ENCODE data around the gene RIPK4. TPM values are rescaled to one million over a fixed set of nuclear protein-coding genes. Genes with fewer than 3 reads are reported as not detected.

Gene RIPK4
- total and polyA plus RNA-seq, 2 of the 13 experiments (the other 11 are each of a cell fraction or from before 2014, with no cell fraction given) = 3.1 to 4.9 TPM

DNA sequence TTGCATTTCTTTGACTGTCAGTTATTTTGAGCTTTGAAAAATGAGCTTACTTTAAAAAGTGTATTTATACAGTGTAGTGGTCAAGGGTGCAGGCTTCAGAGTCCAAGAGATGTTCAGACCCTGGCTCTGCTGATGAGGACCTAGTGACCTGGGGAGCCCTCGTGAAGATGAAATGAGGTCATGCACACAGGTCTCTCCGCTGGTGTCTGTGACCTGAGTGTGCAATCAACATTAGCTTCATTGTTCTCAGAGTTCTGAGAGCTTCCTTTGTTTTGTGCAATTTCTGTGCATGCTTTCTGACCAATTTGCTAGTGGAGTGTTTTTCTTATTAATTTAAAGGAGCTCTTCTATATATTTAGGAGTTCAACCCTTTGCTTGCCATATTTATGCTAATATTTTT, 71.3 kb downstream of the RIPK4 start:
- intact Hi-C loops (cut with micrococcal nuclease; ENCODE audit: unreplicated experiment) = no loop called here
- TF ChIP-seq GABPA (IDR thresholded peaks at IDR 0.05; ENCODE audit: low read depth, low read length) (no peak), GABPA (CRISPR knock-in tag; IDR thresholded peaks at IDR 0.05; ENCODE audit: low read depth) (no peak), SOX13 (IDR thresholded peaks at IDR 0.05) (no peak), SOX13 (CRISPR knock-in tag; conservative IDR thresholded peaks at IDR 0.05 in 1 of 2, IDR thresholded peaks at IDR 0.05 in 1 of 2) (0 out of 4 replicates have a peak, but pooled peaks of 1 of the 2 experiments have one; percentile 15), ZNF383 (CRISPR knock-in tag; IDR thresholded peaks at IDR 0.05; ENCODE audit: borderline replicate concordance) (no peak), PRPF4 (IDR thresholded peaks at IDR 0.05; ENCODE audit: low read depth, low read length, poor library complexity, severe bottlenecking) (no peak), TMF1 (CRISPR knock-in tag; IDR thresholded peaks at IDR 0.05; ENCODE audit: low read depth) (no peak), HNF4A (CRISPR knock-in tag; IDR thresholded peaks at IDR 0.05) (no peak), RXRA (CRISPR knock-in tag; IDR thresholded peaks at IDR 0.05) (peak; percentile 17; the same call in 1 of the 2 replicates), RARA (CRISPR knock-in tag; IDR thresholded peaks at IDR 0.05) (peak; percentile 23; the same call in 1 of the 2 replicates), SOX5 (CRISPR knock-in tag; IDR thresholded peaks at IDR 0.05; ENCODE audit: borderline replicate concordance) (0 out of 2 replicates have a peak, but pooled peaks have one; percentile 11), CBX5 (CRISPR knock-in tag; IDR thresholded peaks at IDR 0.05; ENCODE audit: borderline replicate concordance) (no peak)
- TF ChIP-seq, protein P1, sequence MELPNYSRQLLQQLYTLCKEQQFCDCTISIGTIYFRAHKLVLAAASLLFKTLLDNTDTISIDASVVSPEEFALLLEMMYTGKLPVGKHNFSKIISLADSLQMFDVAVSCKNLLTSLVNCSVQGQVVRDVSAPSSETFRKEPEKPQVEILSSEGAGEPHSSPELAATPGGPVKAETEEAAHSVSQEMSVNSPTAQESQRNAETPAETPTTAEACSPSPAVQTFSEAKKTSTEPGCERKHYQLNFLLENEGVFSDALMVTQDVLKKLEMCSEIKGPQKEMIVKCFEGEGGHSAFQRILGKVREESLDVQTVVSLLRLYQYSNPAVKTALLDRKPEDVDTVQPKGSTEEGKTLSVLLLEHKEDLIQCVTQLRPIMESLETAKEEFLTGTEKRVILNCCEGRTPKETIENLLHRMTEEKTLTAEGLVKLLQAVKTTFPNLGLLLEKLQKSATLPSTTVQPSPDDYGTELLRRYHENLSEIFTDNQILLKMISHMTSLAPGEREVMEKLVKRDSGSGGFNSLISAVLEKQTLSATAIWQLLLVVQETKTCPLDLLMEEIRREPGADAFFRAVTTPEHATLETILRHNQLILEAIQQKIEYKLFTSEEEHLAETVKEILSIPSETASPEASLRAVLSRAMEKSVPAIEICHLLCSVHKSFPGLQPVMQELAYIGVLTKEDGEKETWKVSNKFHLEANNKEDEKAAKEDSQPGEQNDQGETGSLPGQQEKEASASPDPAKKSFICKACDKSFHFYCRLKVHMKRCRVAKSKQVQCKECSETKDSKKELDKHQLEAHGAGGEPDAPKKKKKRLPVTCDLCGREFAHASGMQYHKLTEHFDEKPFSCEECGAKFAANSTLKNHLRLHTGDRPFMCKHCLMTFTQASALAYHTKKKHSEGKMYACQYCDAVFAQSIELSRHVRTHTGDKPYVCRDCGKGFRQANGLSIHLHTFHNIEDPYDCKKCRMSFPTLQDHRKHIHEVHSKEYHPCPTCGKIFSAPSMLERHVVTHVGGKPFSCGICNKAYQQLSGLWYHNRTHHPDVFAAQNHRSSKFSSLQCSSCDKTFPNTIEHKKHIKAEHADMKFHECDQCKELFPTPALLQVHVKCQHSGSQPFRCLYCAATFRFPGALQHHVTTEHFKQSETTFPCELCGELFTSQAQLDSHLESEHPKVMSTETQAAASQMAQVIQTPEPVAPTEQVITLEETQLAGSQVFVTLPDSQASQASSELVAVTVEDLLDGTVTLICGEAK (IDR thresholded peaks at IDR 0.05) = no peak
- TF ChIP-seq, protein P1 (CRISPR knock-in tag; IDR thresholded peaks at IDR 0.05) = no peak
- TF ChIP-seq, protein P2, sequence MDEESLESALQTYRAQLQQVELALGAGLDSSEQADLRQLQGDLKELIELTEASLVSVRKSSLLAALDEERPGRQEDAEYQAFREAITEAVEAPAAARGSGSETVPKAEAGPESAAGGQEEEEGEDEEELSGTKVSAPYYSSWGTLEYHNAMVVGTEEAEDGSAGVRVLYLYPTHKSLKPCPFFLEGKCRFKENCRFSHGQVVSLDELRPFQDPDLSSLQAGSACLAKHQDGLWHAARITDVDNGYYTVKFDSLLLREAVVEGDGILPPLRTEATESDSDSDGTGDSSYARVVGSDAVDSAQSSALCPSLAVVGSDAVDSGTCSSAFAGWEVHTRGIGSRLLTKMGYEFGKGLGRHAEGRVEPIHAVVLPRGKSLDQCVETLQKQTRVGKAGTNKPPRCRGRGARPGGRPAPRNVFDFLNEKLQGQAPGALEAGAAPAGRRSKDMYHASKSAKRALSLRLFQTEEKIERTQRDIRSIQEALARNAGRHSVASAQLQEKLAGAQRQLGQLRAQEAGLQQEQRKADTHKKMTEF (CRISPR knock-in tag; IDR thresholded peaks at IDR 0.05) = no peak

More for the DNA sequence above, 71.3 kb downstream of the RIPK4 start:
- H4K20me1 ChIP-seq (ENCODE audit: insufficient read depth, low read length) = no peaks in the 10 kb centered on the region
- CTCF ChIA-PET (ENCODE audit: low intra/inter-chr PET ratio, low total read pairs) = no interaction called here
- H3K27ac ChIP-seq (ENCODE audit: extremely low read length, insufficient read depth, low read length) = no peak overlapping the region
- H3K4me1 ChIP-seq (ENCODE audit: insufficient read depth, low read length) = peaks cover 28% of the 10 kb centered on the region
- no peaks in the 10 kb centered on the region for H3K79me2 ChIP-seq (ENCODE audit: insufficient read depth, low read length)
- H3K4me2 ChIP-seq (ENCODE audit: low read depth, low read length) = no peak overlapping the region
- H3K27me3 ChIP-seq (ENCODE audit: control insufficient read depth in 1 of 2, insufficient read depth in 2 of 2, low read length in 2 of 2) = peaks cover 0 to 16% of the 10 kb centered on the region in 2 experiments; a peak in 4 of 5 replicates
- POLR2A ChIA-PET = interaction anchor here (1.1 kb wide), 1 partner anchor 10 kb away, joined by 3 read pairs; no protein-coding TSS in a partner anchor
- H2AFZ ChIP-seq (ENCODE audit: low read length) = no peak overlapping the region
- H3K9ac ChIP-seq (ENCODE audit: insufficient read depth, low read depth, low read length) = no peak overlapping the region
- no peak overlapping the region for H3K4me3 ChIP-seq (replicated peaks in 1 of 3; ENCODE audit: insufficient read depth in 1 of 3, low read depth in 2 of 3, low read length in 3 of 3)
- in situ Hi-C loops (cut with HindIII; ENCODE audit: extremely low pct_ligation_motif_present, low pct_unique_long_range_greater_than_20kb) = no loop called here
- WGBS (ENCODE audit: low lambda C conversion rate) = 6% methylated on average over 2 of the region's 2 CpGs
- H3K36me3 ChIP-seq (replicated peaks in 1 of 2; ENCODE audit: control insufficient read depth in 1 of 2, insufficient read depth in 2 of 2, low read length in 2 of 2) = no peaks in the 10 kb centered on the region
- no TSS peak for BruUV-seq (replicated peaks)
- H3K9me3 ChIP-seq (ENCODE audit: low read length) = no peaks in the 10 kb centered on the region
- FAIRE-seq = no peak
- no peak for ATAC-seq
- DNase-seq (ENCODE audit: low spot score) = no peak
